GM23338 (cell line): ENCODE measurements around the gene ARAP1.

Experiments used
- CREB1 ChIP-seq: fragments of 250-450 bp; sonication (Bioruptor Pico); IDR thresholded peaks from 2 replicates; pipeline ENCODE4 v1.5.0; 2020; ENCODE audit warnings: low read depth, mild to moderate bottlenecking, moderate library complexity
- CTCF ChIP-seq, 2 experiments: fragments of 200-600 bp in 1 of 2; sonication (generic) in 1 of 2; conservative IDR thresholded peaks; 2 replicates each; pipeline versions ENCODE4 v1.5.1 to v1.6.1; 2016 to 2017; ENCODE audit warnings: antibody characterized with exemption in 2 of 2, low read depth in 2 of 2, mild to moderate bottlenecking in 2 of 2, moderate library complexity in 1 of 2
- ETS1 ChIP-seq: IDR thresholded peaks from 2 replicates; pipeline ENCODE4 v1.6.1; 2016; ENCODE audit warnings: antibody characterized with exemption
- EZH2 ChIP-seq: fragments of 200-600 bp; sonication (generic); IDR thresholded peaks from one replicate; pipeline ENCODE4 v1.8.0; 2017; ENCODE audit warnings: antibody characterized with exemption, mild to moderate bottlenecking, low read depth; ENCODE audit not compliant: unreplicated experiment
- EZH2phosphoT487 ChIP-seq: fragments of 200-600 bp; sonication (generic); IDR thresholded peaks from one replicate; pipeline ENCODE4 v1.8.1; 2018; ENCODE audit warnings: antibody characterized with exemption; ENCODE audit not compliant: unreplicated experiment
- JUNB ChIP-seq: IDR thresholded peaks from one replicate; pipeline ENCODE4 v1.6.1; 2016; ENCODE audit warnings: antibody characterized with exemption; ENCODE audit not compliant: unreplicated experiment
- NANOG ChIP-seq: IDR thresholded peaks from 2 replicates; pipeline ENCODE4 v1.6.1; 2016; ENCODE audit warnings: antibody characterized with exemption, borderline replicate concordance
- POLR2AphosphoS5 ChIP-seq: IDR thresholded peaks from 2 replicates; pipeline ENCODE4 v1.6.1; 2016; ENCODE audit warnings: antibody characterized with exemption, low read depth
- REST ChIP-seq: IDR thresholded peaks from one replicate; pipeline ENCODE4 v1.6.1; 2018; ENCODE audit warnings: antibody characterized with exemption; ENCODE audit not compliant: unreplicated experiment
- ZNF114 ChIP-seq: fragments of 250-450 bp; sonication (Bioruptor Pico); IDR thresholded peaks from 2 replicates; pipeline ENCODE4 v1.5.0; 2020; ENCODE audit warnings: mild to moderate bottlenecking, moderate library complexity
- ZNF331 ChIP-seq: fragments of 250-450 bp; sonication (Bioruptor Pico); IDR thresholded peaks from 2 replicates; pipeline ENCODE4 v1.5.0; 2020; ENCODE audit warnings: low read depth, mild to moderate bottlenecking, moderate library complexity

GRCh38 chr11:72642884-72643522, 109.2 kb downstream of the ARAP1 start:
- TF ChIP-seq CTCF (conservative IDR thresholded peaks at IDR 0.05; ENCODE audit: low read depth in 2 of 2) (peak; percentile 68 to 89), EZH2phosphoT487 (no peak), REST (no peak), EZH2 (no peak), ZNF331 (CRISPR knock-in tag) (no peak), ETS1 (no peak; the same call in 1 of the 2 replicates), CREB1 (CRISPR knock-in tag) (peak; percentile 15; the same call in 1 of the 2 replicates), POLR2AphosphoS5 (no peak), NANOG (no peak), JUNB (no peak), ZNF114 (CRISPR knock-in tag) (no peak)
